ENCODE measurements around the gene DOCK7.

DNA sequence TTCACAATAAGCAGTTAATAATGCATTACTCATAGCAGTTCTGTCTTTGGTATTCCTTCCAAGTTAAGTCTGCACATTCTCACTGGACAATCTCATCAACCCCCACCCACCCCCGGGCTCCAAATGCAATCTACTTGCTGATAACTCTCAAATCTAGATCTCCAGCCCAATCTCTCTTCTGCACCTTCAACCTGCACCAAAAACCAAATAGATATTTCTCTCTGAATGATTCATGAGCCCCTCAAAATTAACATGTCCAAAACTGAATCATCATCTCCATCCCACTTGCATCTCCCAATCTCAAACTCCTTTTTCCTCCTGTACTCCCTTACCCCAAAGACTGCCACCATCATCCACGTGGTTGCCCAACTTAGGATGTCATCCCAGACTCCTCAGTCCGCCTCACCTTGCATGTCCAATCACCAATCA is 2.7 kb downstream of the DOCK7 start:
- TF ChIP-seq, protein P1, sequence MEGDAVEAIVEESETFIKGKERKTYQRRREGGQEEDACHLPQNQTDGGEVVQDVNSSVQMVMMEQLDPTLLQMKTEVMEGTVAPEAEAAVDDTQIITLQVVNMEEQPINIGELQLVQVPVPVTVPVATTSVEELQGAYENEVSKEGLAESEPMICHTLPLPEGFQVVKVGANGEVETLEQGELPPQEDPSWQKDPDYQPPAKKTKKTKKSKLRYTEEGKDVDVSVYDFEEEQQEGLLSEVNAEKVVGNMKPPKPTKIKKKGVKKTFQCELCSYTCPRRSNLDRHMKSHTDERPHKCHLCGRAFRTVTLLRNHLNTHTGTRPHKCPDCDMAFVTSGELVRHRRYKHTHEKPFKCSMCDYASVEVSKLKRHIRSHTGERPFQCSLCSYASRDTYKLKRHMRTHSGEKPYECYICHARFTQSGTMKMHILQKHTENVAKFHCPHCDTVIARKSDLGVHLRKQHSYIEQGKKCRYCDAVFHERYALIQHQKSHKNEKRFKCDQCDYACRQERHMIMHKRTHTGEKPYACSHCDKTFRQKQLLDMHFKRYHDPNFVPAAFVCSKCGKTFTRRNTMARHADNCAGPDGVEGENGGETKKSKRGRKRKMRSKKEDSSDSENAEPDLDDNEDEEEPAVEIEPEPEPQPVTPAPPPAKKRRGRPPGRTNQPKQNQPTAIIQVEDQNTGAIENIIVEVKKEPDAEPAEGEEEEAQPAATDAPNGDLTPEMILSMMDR (IDR thresholded peaks at IDR 0.05; ENCODE audit: insufficient read depth, low read length, poor library complexity, severe bottlenecking), result no peak
- TF ChIP-seq EZH2phosphoT487 (conservative IDR thresholded peaks at IDR 0.05; ENCODE audit: low read length), result no peak

All from SU-DHL-6 (cell line).